Fibroblast of skin of right quadriceps (primary cell): ENCODE measurements around the gene GABARAP.
"Not testable (repeated sequence)": the region's sequence is repeated elsewhere in the genome, so short reads cannot be mapped to it uniquely, and the experiment has no call there.

Experiments
- DNase-seq: peaks from one replicate; pipeline ENCODE4 v3.0.0-alpha.2; 2013

Gene GABARAP

GRCh38 chr17:7260651-7261378, 18.6 kb upstream of the GABARAP start:
- no peak for DNase-seq

- DNase-seq: no peak
Observed at GRCh38 chr17:7260151-7260550, 17.9 kb upstream of the GABARAP start.

GRCh38 chr17:7259555-7259889, 17.3 kb upstream of the GABARAP start:
- no peak for DNase-seq

GRCh38 chr17:7258731-7259554, 16.7 kb upstream of the GABARAP start:
- DNase-seq: no peak

GRCh38 chr17:7256766-7257456, 14.7 kb upstream of the GABARAP start:
- DNase-seq: no peak

- no peak for DNase-seq
Observed at GRCh38 chr17:7254511-7254910, 12.3 kb upstream of the GABARAP start.

GRCh38 chr17:7253082-7253481, 10.8 kb upstream of the GABARAP start:
- DNase-seq: no peak

- DNase-seq: peak; percentile 95
Observed at GRCh38 chr17:7252176-7253043, 10.2 kb upstream of the GABARAP start, which contains the start of gene ELP5. ELP5 (plus strand) TSS chr17:7252215; CDS start chr17:7252551, 336 bp downstream.

- DNase-seq: peak; percentile 100
Observed at GRCh38 chr17:7251661-7252175, 9.5 kb upstream of the GABARAP start, which contains the start of gene CTDNEP1. CTDNEP1 (minus strand) TSS chr17:7251734; CDS start chr17:7251296, 438 bp downstream.

- DNase-seq: no peak
Observed at GRCh38 chr17:7250695-7251627, 8.7 kb upstream of the GABARAP start.

- DNase-seq: no peak
Observed at GRCh38 chr17:7249830-7250229, 7.6 kb upstream of the GABARAP start.

- no peak for DNase-seq
Observed at GRCh38 chr17:7249214-7249613, 7.0 kb upstream of the GABARAP start.

GRCh38 chr17:7248796-7249195, 6.5 kb upstream of the GABARAP start:
- DNase-seq: no peak

- no peak for DNase-seq
Observed at GRCh38 chr17:7246779-7247178, 4.5 kb upstream of the GABARAP start.

- not testable (repeated sequence) for DNase-seq
Observed at GRCh38 chr17:7243838-7244237, 1.6 kb upstream of the GABARAP start.

GRCh38 chr17:7243453-7243729, 1.1 kb upstream of the GABARAP start:
- no peak for DNase-seq

GRCh38 chr17:7242717-7243452, 636 bp upstream of the GABARAP start:
- DNase-seq: peak; percentile 97

- no peak for DNase-seq
Observed at GRCh38 chr17:7241090-7241733, 1.0 kb downstream of the GABARAP start.

GRCh38 chr17:7240375-7240774, 1.9 kb downstream of the GABARAP start:
- DNase-seq: no peak
